HEK293 (cell line): ENCODE measurements around the gene ZNF80.

Experiments used
- CTCF ChIA-PET: fragments of 350-600 bp; formaldehyde crosslinking; extraction: SDS; loops from one replicate; lab custom pipeline; 2021; ENCODE audit warnings: antibody characterized with exemption; lab: Yijun Ruan, JAX
- POLR2A ChIA-PET: fragments of 300-600 bp; formaldehyde crosslinking; extraction: SDS; loops from one replicate; lab custom pipeline; 2020; ENCODE audit warnings: antibody characterized with exemption, inconsistent platforms; lab: Yijun Ruan, JAX
- H3K27ac ChIP-seq: fragments of 200-500 bp; sonication (Bioruptor generic); 2 replicates; pipeline ENCODE4 v1.5.1; 2014; ENCODE audit warnings: low read depth, low read length, control low read depth, inconsistent platforms; ENCODE audit errors: extremely low read depth
- H3K36me3 ChIP-seq, 2 experiments: fragments of 200-500 bp in 1 of 2; sonication (Bioruptor generic) in 1 of 2; 1 replicate in 1 of 2; 2 replicates in 1 of 2; pipeline ENCODE4 v1.5.1; 2014 to 2017; ENCODE audit warnings: inconsistent platforms in 2 of 2, low read length in 2 of 2; ENCODE audit not compliant: control insufficient read depth in 2 of 2, insufficient read depth in 1 of 2
- H3K4me1 ChIP-seq: fragments of 200-500 bp; sonication (Bioruptor generic); 2 replicates; pipeline ENCODE4 v1.5.1; 2014; ENCODE audit warnings: mild to moderate bottlenecking, low read length, inconsistent platforms; ENCODE audit not compliant: control insufficient read depth, insufficient read depth
- H3K4me3 ChIP-seq: 2 replicates; pipeline ENCODE4 v1.5.1; 2011; ENCODE audit warnings: low read depth, mild to moderate bottlenecking, control low read depth, low read length, moderate library complexity
- H3K9me3 ChIP-seq: fragments of 200-500 bp; sonication (Bioruptor generic); 2 replicates; pipeline ENCODE4 v1.5.1; 2014; ENCODE audit warnings: low read depth, low read length, inconsistent platforms; ENCODE audit not compliant: control insufficient read depth, insufficient read depth
- EGR2 ChIP-seq: fragments of 450-650 bp; formaldehyde crosslinking; IDR thresholded peaks from 2 replicates; pipeline ENCODE4 v1.5.1; 2016; ENCODE audit warnings: low read depth, missing biosample characterization, missing genetic modification characterization
- GLI4 ChIP-seq: fragments of 450-650 bp; formaldehyde crosslinking; IDR thresholded peaks from 2 replicates; pipeline ENCODE4 v1.5.1; 2016; ENCODE audit warnings: missing biosample characterization, missing genetic modification characterization
- KLF10 ChIP-seq: fragments of 450-650 bp; IDR thresholded peaks from 2 replicates; pipeline ENCODE4 v1.5.1; 2018; ENCODE audit warnings: missing biosample characterization, mild to moderate bottlenecking, missing genetic modification characterization
- PRDM2 ChIP-seq: fragments of 450-650 bp; formaldehyde crosslinking; IDR thresholded peaks from 2 replicates; pipeline ENCODE4 v1.5.1; 2016; ENCODE audit warnings: missing biosample characterization, missing genetic modification characterization, borderline replicate concordance
- ZBTB21 ChIP-seq: fragments of 450-650 bp; formaldehyde crosslinking; IDR thresholded peaks from 2 replicates; pipeline ENCODE4 v1.5.1; 2017; ENCODE audit warnings: missing biosample characterization, missing genetic modification characterization
- ZBTB6 ChIP-seq: fragments of 450-650 bp; formaldehyde crosslinking; IDR thresholded peaks from 2 replicates; pipeline ENCODE4 v1.5.1; 2017; ENCODE audit warnings: missing biosample characterization, missing genetic modification characterization
- ZFP37 ChIP-seq: fragments of 450-650 bp; formaldehyde crosslinking; IDR thresholded peaks from 2 replicates; pipeline ENCODE4 v1.5.1; 2016; ENCODE audit warnings: missing biosample characterization, missing genetic modification characterization
- ZFP69B ChIP-seq: fragments of 450-650 bp; formaldehyde crosslinking; IDR thresholded peaks from 2 replicates; pipeline ENCODE4 v1.5.1; 2016; ENCODE audit warnings: missing biosample characterization, missing genetic modification characterization
- ZNF132 ChIP-seq: fragments of 450-650 bp; formaldehyde crosslinking; IDR thresholded peaks from 2 replicates; pipeline ENCODE4 v1.5.1; 2017; ENCODE audit warnings: missing biosample characterization, missing genetic modification characterization, borderline replicate concordance
- ZNF138 ChIP-seq: fragments of 450-650 bp; formaldehyde crosslinking; IDR thresholded peaks from 2 replicates; pipeline ENCODE4 v1.5.1; 2016; ENCODE audit warnings: missing biosample characterization, missing genetic modification characterization, borderline replicate concordance
- ZNF19 ChIP-seq: fragments of 450-650 bp; formaldehyde crosslinking; IDR thresholded peaks from 2 replicates; pipeline ENCODE4; 2016; ENCODE audit warnings: missing biosample characterization, missing genetic modification characterization, low read depth
- ZNF211 ChIP-seq: fragments of 450-650 bp; formaldehyde crosslinking; IDR thresholded peaks from 2 replicates; pipeline ENCODE4 v1.5.1; 2016; ENCODE audit warnings: low read depth, missing biosample characterization, missing genetic modification characterization
- ZNF248 ChIP-seq: fragments of 450-650 bp; formaldehyde crosslinking; IDR thresholded peaks from 2 replicates; pipeline ENCODE4 v1.5.1; 2017; ENCODE audit warnings: missing biosample characterization, missing genetic modification characterization
- ZNF423 ChIP-seq: fragments of 450-650 bp; formaldehyde crosslinking; IDR thresholded peaks from 2 replicates; pipeline ENCODE4 v1.5.1; 2016; ENCODE audit warnings: missing biosample characterization, missing genetic modification characterization
- ZNF433 ChIP-seq: fragments of 450-650 bp; formaldehyde crosslinking; IDR thresholded peaks from 2 replicates; pipeline ENCODE4 v1.5.1; 2016; ENCODE audit warnings: missing biosample characterization, missing genetic modification characterization, low read depth
- ZNF48 ChIP-seq: fragments of 450-650 bp; formaldehyde crosslinking; IDR thresholded peaks from 2 replicates; pipeline ENCODE4 v1.5.1; 2016; ENCODE audit warnings: missing biosample characterization, missing genetic modification characterization
- ZNF529 ChIP-seq: fragments of 450-650 bp; formaldehyde crosslinking; IDR thresholded peaks from 2 replicates; pipeline ENCODE4 v1.5.1; 2017; ENCODE audit warnings: missing genetic modification characterization, missing biosample characterization; ENCODE audit not compliant: insufficient replicate concordance
- ZNF645 ChIP-seq: fragments of 450-650 bp; formaldehyde crosslinking; IDR thresholded peaks from 2 replicates; pipeline ENCODE4; 2016; ENCODE audit warnings: missing biosample characterization, missing genetic modification characterization
- ZNF660 ChIP-seq: fragments of 450-650 bp; IDR thresholded peaks from 2 replicates; pipeline ENCODE4 v1.5.1; 2018; ENCODE audit warnings: missing biosample characterization, mild to moderate bottlenecking, missing genetic modification characterization
- ZNF707 ChIP-seq: fragments of 450-650 bp; formaldehyde crosslinking; IDR thresholded peaks from 2 replicates; pipeline ENCODE4 v1.5.1; 2016; ENCODE audit warnings: missing biosample characterization, missing genetic modification characterization
- ZNF785 ChIP-seq: fragments of 450-650 bp; formaldehyde crosslinking; IDR thresholded peaks from 2 replicates; pipeline ENCODE4 v1.5.1; 2016; ENCODE audit warnings: missing biosample characterization, missing genetic modification characterization
- ZNF843 ChIP-seq: fragments of 450-650 bp; formaldehyde crosslinking; IDR thresholded peaks from 2 replicates; pipeline ENCODE4 v1.5.1; 2016; ENCODE audit warnings: missing biosample characterization, missing genetic modification characterization
- TF ChIP-seq, protein P1 (sequence below): fragments of 450-650 bp; formaldehyde crosslinking; IDR thresholded peaks from 2 replicates; pipeline ENCODE4 v1.5.1; 2016; ENCODE audit warnings: missing biosample characterization, missing genetic modification characterization

Gene ZNF80

DNA sequence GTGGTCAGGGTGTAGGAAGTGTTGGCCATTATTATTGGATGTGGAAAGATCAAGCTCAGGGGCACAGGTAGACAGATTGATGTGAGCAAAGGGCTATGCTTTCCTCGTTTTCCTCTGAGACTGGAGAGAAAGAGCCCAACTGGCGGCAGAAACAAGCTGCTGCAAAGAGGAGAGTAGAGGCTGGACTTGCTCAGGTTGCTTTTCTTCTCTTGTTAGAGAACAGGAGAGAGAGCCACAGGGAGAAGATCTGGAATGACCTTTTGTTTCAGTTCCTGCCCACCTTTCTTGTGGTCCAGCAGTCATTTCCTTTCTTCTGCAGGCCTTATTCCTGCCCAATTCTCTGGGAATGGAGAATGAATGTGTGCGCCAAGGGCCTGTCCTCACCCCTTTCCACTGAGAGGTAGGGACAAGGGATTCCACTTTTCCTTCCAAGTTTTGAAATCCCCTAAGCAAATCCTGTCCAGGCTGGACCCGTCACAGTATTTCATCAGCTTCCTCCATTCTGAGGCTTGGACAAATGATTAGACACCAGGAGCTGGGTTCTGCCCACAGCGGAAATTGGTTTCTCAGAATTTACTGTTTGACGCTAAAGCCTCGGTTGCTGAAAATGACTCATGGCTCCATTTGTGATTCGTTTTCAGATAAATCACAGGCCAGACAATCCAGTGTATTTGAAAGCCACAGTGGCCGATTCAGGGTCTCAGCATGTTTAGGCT, 16.1 kb downstream of the ZNF80 start:
- no peak overlapping the region for H3K27ac ChIP-seq
- H3K9me3 ChIP-seq: no peaks in the 10 kb centered on the region
- ChIA-PET POLR2A (no interaction called here), CTCF (no interaction called here)
- H3K36me3 ChIP-seq: no peaks in the 10 kb centered on the region
- H3K4me3 ChIP-seq: no peak overlapping the region
- H3K4me1 ChIP-seq: no peaks in the 10 kb centered on the region
- TF ChIP-seq ZNF248: no peak
- TF ChIP-seq ZFP37 (tag by site-specific recombination): no peak
- no peak for TF ChIP-seq ZNF785 (tag by site-specific recombination)
- TF ChIP-seq ZNF843 (tag by site-specific recombination): no peak
- TF ChIP-seq ZFP69B (tag by site-specific recombination): no peak
- TF ChIP-seq ZBTB21: no peak
- no peak for TF ChIP-seq EGR2 (tag by site-specific recombination)
- no peak for TF ChIP-seq ZNF433 (tag by site-specific recombination)
- TF ChIP-seq ZNF660 (tag by site-specific recombination): no peak
- no peak for TF ChIP-seq ZNF423 (tag by site-specific recombination)
- no peak for TF ChIP-seq ZNF707 (tag by site-specific recombination)
- no peak for TF ChIP-seq ZNF211
- no peak for TF ChIP-seq ZNF645
- TF ChIP-seq ZBTB6: no peak
- TF ChIP-seq ZNF138 (tag by site-specific recombination): no peak
- TF ChIP-seq KLF10 (tag by site-specific recombination): no peak
- TF ChIP-seq ZNF48 (tag by site-specific recombination): no peak
- no peak for TF ChIP-seq ZNF529 (tag by site-specific recombination)
- no peak for TF ChIP-seq ZNF19

DNA sequence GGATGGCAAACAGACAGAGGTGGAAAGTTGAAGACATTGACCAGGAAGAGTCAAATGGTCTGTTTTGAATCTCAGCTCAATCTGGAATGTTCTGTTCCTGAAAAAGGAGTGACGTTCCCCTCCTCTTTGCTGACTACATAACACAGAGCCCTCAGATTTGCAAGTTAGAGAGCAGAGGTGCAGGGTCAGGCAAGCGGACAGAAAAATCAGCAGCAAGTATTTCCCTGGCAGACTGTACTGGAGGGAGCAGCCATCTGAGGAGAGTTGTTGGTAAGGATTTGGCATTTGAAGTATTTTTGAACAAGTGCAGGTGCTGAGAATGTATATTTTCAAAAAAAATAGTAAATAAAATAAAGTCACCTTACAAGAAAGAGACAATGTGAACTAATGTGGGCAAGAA, 17.6 kb downstream of the ZNF80 start:
- ChIA-PET CTCF (no interaction called here), POLR2A (no interaction called here)
- H3K4me3 ChIP-seq: no peak overlapping the region
- no peaks in the 10 kb centered on the region for H3K36me3 ChIP-seq
- no peak overlapping the region for H3K27ac ChIP-seq
- no peaks in the 10 kb centered on the region for H3K9me3 ChIP-seq
- no peaks in the 10 kb centered on the region for H3K4me1 ChIP-seq
- TF ChIP-seq GLI4 (tag by site-specific recombination) (no peak), PRDM2 (tag by site-specific recombination) (no peak), ZNF132 (tag by site-specific recombination) (no peak)
- TF ChIP-seq, protein P1, sequence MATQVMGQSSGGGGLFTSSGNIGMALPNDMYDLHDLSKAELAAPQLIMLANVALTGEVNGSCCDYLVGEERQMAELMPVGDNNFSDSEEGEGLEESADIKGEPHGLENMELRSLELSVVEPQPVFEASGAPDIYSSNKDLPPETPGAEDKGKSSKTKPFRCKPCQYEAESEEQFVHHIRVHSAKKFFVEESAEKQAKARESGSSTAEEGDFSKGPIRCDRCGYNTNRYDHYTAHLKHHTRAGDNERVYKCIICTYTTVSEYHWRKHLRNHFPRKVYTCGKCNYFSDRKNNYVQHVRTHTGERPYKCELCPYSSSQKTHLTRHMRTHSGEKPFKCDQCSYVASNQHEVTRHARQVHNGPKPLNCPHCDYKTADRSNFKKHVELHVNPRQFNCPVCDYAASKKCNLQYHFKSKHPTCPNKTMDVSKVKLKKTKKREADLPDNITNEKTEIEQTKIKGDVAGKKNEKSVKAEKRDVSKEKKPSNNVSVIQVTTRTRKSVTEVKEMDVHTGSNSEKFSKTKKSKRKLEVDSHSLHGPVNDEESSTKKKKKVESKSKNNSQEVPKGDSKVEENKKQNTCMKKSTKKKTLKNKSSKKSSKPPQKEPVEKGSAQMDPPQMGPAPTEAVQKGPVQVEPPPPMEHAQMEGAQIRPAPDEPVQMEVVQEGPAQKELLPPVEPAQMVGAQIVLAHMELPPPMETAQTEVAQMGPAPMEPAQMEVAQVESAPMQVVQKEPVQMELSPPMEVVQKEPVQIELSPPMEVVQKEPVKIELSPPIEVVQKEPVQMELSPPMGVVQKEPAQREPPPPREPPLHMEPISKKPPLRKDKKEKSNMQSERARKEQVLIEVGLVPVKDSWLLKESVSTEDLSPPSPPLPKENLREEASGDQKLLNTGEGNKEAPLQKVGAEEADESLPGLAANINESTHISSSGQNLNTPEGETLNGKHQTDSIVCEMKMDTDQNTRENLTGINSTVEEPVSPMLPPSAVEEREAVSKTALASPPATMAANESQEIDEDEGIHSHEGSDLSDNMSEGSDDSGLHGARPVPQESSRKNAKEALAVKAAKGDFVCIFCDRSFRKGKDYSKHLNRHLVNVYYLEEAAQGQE (tag by site-specific recombination): no peak
